ENCODE measurements around the gene AGPAT4. TPM values are rescaled to one million over a fixed set of nuclear protein-coding genes. Genes with fewer than 3 reads are reported as not detected.

The AGPAT4 gene
- total and polyA plus RNA-seq, 2 donors (not counting 1 experiment from before 2014, with no cell fraction given) = 4.4 to 6.1 TPM

- no peak overlapping the region for H3K9ac ChIP-seq (ENCODE audit: low read length)
- no peak overlapping the region for H3K27ac Mint-ChIP-seq
- intact Hi-C loops (cut with micrococcal nuclease) = no loop called here
Observed at GRCh38 chr6:161107779-161108730, 165.8 kb downstream of the AGPAT4 start.

More at GRCh38 chr6:161107779-161108730, 165.8 kb downstream of the AGPAT4 start:
- Mint-ChIP-seq H3K4me1 (no peaks in the 10 kb centered on the region), H3K27me3 (no peaks in the 10 kb centered on the region), H3K9me3 (ENCODE audit: insufficient read depth) (no peaks in the 10 kb centered on the region), H3K4me3 (no peak overlapping the region)
- no peak for DNase-seq
- WGBS (ENCODE audit: insufficient coverage) = over 99% methylated on average over 14 of the region's 23 CpGs
- ChIA-PET CTCF (interaction anchor here (0.8 to 1.2 kb wide), 2 partner anchors 263 kb away, joined by 3 read pairs; no protein-coding TSS in a partner anchor), POLR2A (no interaction called here)
- no peaks in the 10 kb centered on the region for H3K27me3 ChIP-seq (replicated peaks in 1 of 4; ENCODE audit: control extremely low read depth in 1 of 4, control insufficient read depth in 3 of 4, insufficient read depth in 4 of 4, low read length in 3 of 4)
- H4K20me1 ChIP-seq (ENCODE audit: control insufficient read depth, insufficient read depth, low read length, poor library complexity, severe bottlenecking) = no peaks in the 10 kb centered on the region
- H3K36me3 ChIP-seq (replicated peaks in 1 of 2; ENCODE audit: control extremely low read depth in 1 of 2, control insufficient read depth in 1 of 2, extremely low read depth in 1 of 2, insufficient read depth in 2 of 2, low read length in 1 of 2) = peaks cover 19 to 85% of the 10 kb centered on the region in 2 experiments
- H3K4me1 ChIP-seq (ENCODE audit: control insufficient read depth in 2 of 2, insufficient read depth in 2 of 2, low read length in 2 of 2) = no peaks in the 10 kb centered on the region
- H3K27ac ChIP-seq (ENCODE audit: low read length in 2 of 2) = no peak overlapping the region
- no peak for ATAC-seq (ENCODE audit: low read depth)
- no peak overlapping the region for H2AFZ ChIP-seq (ENCODE audit: insufficient read depth, low read depth, low read length, poor library complexity, severe bottlenecking)
- no peak for TF ChIP-seq EZH2 (IDR thresholded peaks at IDR 0.05; ENCODE audit: borderline replicate concordance, insufficient read depth, low read depth, low read length, poor library complexity, severe bottlenecking)
- no peak for TF ChIP-seq CTCF (IDR thresholded peaks at IDR 0.05)
- H3K79me2 ChIP-seq (ENCODE audit: control insufficient read depth, insufficient read depth, low read length) = no peaks in the 10 kb centered on the region
- H3K4me2 ChIP-seq (replicated peaks; ENCODE audit: low read depth, low read length, poor library complexity, severe bottlenecking) = no peak overlapping the region
- no peak overlapping the region for H3K4me3 ChIP-seq (ENCODE audit: control extremely low read depth in 1 of 5, extremely low read depth in 1 of 5, insufficient read depth in 1 of 5, low read depth in 2 of 5, low read length in 4 of 5)
- no peaks in the 10 kb centered on the region for H3K9me3 ChIP-seq (ENCODE audit: control extremely low read depth in 1 of 3, control insufficient read depth in 2 of 3, insufficient read depth in 1 of 3, low read length in 2 of 3)

Measured in B cell (primary cell).